HCT116 (cell line): Measurements from ENCODE around the gene AGAP5. TPM values are rescaled to one million over a fixed set of nuclear protein-coding genes. Genes with fewer than 3 reads are reported as not detected.

Experiments used
- ATAC-seq: fragments of 200-7000 bp; cut with Tn5 transposase; 2 replicates; pipeline ENCODE4 v1.9.1; 2020; ENCODE audit warnings: mild to moderate bottlenecking, moderate library complexity
- BruUV-seq: library from RNA; stranded (reverse); fragments of 400-500 nt; replicated peaks from 2 replicates; lab custom pipeline; 2021; lab: Mats Ljungman, UMichigan
- CTCF ChIA-PET: fragments of 300-600 bp; sonication (Branson Sonifier 250); formaldehyde crosslinking; loops from one replicate; lab custom pipeline; 2021; ENCODE audit warnings: antibody characterized with exemption; lab: Charles Lee
- POLR2A ChIA-PET: fragments of 300-600, 350-600 bp; sonication (Branson Sonifier 250); formaldehyde crosslinking; loops from one replicate; lab custom pipeline; 2021; ENCODE audit warnings: antibody characterized with exemption; lab: Charles Lee
- RAD21 ChIA-PET, 2 experiments: fragments of 300-600 bp; sonication (Branson Sonifier 250); formaldehyde crosslinking; loops; one replicate each; lab custom pipeline; 2023; ENCODE audit warnings: low total read pairs in 2 of 2; ENCODE audit not compliant: uncharacterized antibody in 2 of 2, unreplicated experiment in 2 of 2, low non-redundant PET in 1 of 2; lab: Charles Lee
- DNase-seq: peaks from one replicate; pipeline ENCODE4 v3.0.0-alpha.2; 2010; ENCODE audit warnings: low read depth, low spot score
- H2AFZ ChIP-seq: fragments of 200-600 bp; shearing (Covaris generic), sonication (generic); 2 replicates; pipeline ENCODE4 v1.6.1; 2017; ENCODE audit warnings: low read depth, mixed run types, mixed read lengths, antibody characterized with exemption, low read length; ENCODE audit not compliant: poor library complexity, severe bottlenecking
- H3K27ac ChIP-seq: 2 replicates; pipeline ENCODE4 v1.5.1; 2012; ENCODE audit warnings: low read depth, low read length
- H3K27me3 ChIP-seq: fragments of 200-600 bp; sonication (generic); 2 replicates; pipeline ENCODE4 v1.6.1; 2016; ENCODE audit warnings: mixed run types, low read length, mixed read lengths; ENCODE audit not compliant: insufficient read depth
- H3K36me3 ChIP-seq, 2 experiments: fragments of 200-500 bp in 1 of 2; fragments of 200-600 bp in 1 of 2; sonication (Bioruptor generic) in 1 of 2; sonication (generic) in 1 of 2; 2 replicates each; pipeline versions ENCODE4 v1.5.1 to v1.6.1; 2014 to 2016; ENCODE audit warnings: low read length in 2 of 2, inconsistent platforms in 1 of 2, mixed read lengths in 1 of 2, mixed run types in 1 of 2; ENCODE audit not compliant: insufficient read depth in 2 of 2, control insufficient read depth in 1 of 2
- H3K4me1 ChIP-seq, 2 experiments: fragments of 200-600 bp in 1 of 2; sonication (generic) in 1 of 2; 2 replicates each; pipeline versions ENCODE4 v1.5.1 to v1.6.1; 2012 to 2017; ENCODE audit warnings: low read length in 2 of 2, inconsistent platforms in 1 of 2, mild to moderate bottlenecking in 1 of 2, mixed read lengths in 1 of 2, mixed run types in 1 of 2, moderate library complexity in 1 of 2; ENCODE audit not compliant: insufficient read depth in 2 of 2, control insufficient read depth in 1 of 2
- H3K4me2 ChIP-seq: fragments of 200-600 bp; sonication (generic); 2 replicates; pipeline ENCODE4 v1.6.1; 2017; ENCODE audit warnings: mixed run types, low read length, mixed read lengths
- H3K4me3 ChIP-seq, 2 experiments: fragments of 200-600 bp in 1 of 2; sonication (generic) in 1 of 2; replicated peaks in 1 of 2; 2 replicates each; pipeline ENCODE4 v1.5.1; 2011 to 2016; ENCODE audit warnings: low read length in 2 of 2, control low read depth in 1 of 2, low read depth in 1 of 2, mild to moderate bottlenecking in 1 of 2, mixed read lengths in 1 of 2, mixed run types in 1 of 2
- H3K79me2 ChIP-seq: fragments of 200-600 bp; sonication (generic); 2 replicates; pipeline ENCODE4 v1.6.1; 2017; ENCODE audit warnings: mild to moderate bottlenecking, mixed run types, low read length, moderate library complexity, mixed read lengths; ENCODE audit not compliant: insufficient read depth
- H3K9ac ChIP-seq: fragments of 200-600 bp; sonication (generic); 2 replicates; pipeline ENCODE4 v1.6.1; 2016; ENCODE audit warnings: low read length, mixed read lengths
- H3K9me2 ChIP-seq: fragments of 200-600 bp; sonication (generic), shearing (Covaris generic); 2 replicates; pipeline ENCODE4 v1.6.1; 2017; ENCODE audit warnings: mixed run types, mild to moderate bottlenecking, moderate library complexity; ENCODE audit not compliant: insufficient read depth
- H3K9me3 ChIP-seq, 2 experiments: fragments of 200-500 bp in 1 of 2; fragments of 200-600 bp in 1 of 2; sonication (Bioruptor generic) in 1 of 2; sonication (generic) in 1 of 2; 2 replicates each; pipeline ENCODE4 v1.6.1; 2014 to 2017; ENCODE audit warnings: low read length in 2 of 2, mixed read lengths in 2 of 2, inconsistent platforms in 1 of 2, low read depth in 1 of 2, mild to moderate bottlenecking in 1 of 2, mixed run types in 1 of 2, moderate library complexity in 1 of 2; ENCODE audit not compliant: control insufficient read depth in 1 of 2, insufficient read depth in 1 of 2
- H4K20me1 ChIP-seq: fragments of 200-600 bp; sonication (generic), shearing (Covaris generic); 2 replicates; pipeline ENCODE4 v1.6.1; 2017; ENCODE audit warnings: mixed run types, mild to moderate bottlenecking, moderate library complexity; ENCODE audit not compliant: insufficient read depth
- CEBPB ChIP-seq: IDR thresholded peaks from 2 replicates; pipeline ENCODE4 v1.6.1; 2012; ENCODE audit warnings: low read depth
- MAX ChIP-seq: IDR thresholded peaks from 2 replicates; pipeline ENCODE4 v1.6.1; 2012
- POLR2AphosphoS5 ChIP-seq: IDR thresholded peaks from 2 replicates; pipeline ENCODE4 v1.6.1; 2011; ENCODE audit warnings: mild to moderate bottlenecking, low read depth, low read length, moderate library complexity
- SP1 ChIP-seq: IDR thresholded peaks from 2 replicates; pipeline ENCODE4 v1.6.1; 2012; ENCODE audit warnings: low read depth
- SRF ChIP-seq: IDR thresholded peaks from 2 replicates; pipeline ENCODE4 v1.6.1; 2012; ENCODE audit warnings: low read depth
- TCF7L2 ChIP-seq: IDR thresholded peaks from 2 replicates; pipeline ENCODE4 v1.7.0; 2011; ENCODE audit warnings: borderline replicate concordance, inconsistent platforms; ENCODE audit not compliant: insufficient read depth, insufficient read length; ENCODE audit errors: extremely low read depth
- intact Hi-C: fragments of 100-400 bp; cut with micrococcal nuclease; formaldehyde crosslinking; loops from 2 replicates; pipeline ENCODE4 v1.10.0; 2022
- total RNA-seq: library from RNA; stranded (reverse); gene quantifications from one replicate; pipeline ENCODE4 v1.2.1, GENCODE V29; 2021; ENCODE audit not compliant: unreplicated experiment
- TF ChIP-seq, protein P1 (sequence below): IDR thresholded peaks from 2 replicates; pipeline ENCODE4 v1.6.1; 2012; ENCODE audit warnings: low read depth
- TF ChIP-seq, protein P2 (sequence below), 3 experiments: fragments of 200-600 bp in 1 of 3; sonication (generic) in 1 of 3; IDR thresholded peaks in 2 of 3; conservative IDR thresholded peaks in 1 of 3; 2 replicates each; pipeline ENCODE4 v1.5.1; 2012 to 2017; ENCODE audit warnings: low read depth in 2 of 3, low read length in 2 of 3, antibody characterized with exemption in 1 of 3, borderline replicate concordance in 1 of 3, control low read depth in 1 of 3, mild to moderate bottlenecking in 1 of 3, mixed read lengths in 1 of 3, mixed run types in 1 of 3, moderate library complexity in 1 of 3; ENCODE audit not compliant: insufficient read depth in 1 of 3

Gene AGAP5
- total RNA-seq, 1 experiment from 2014 or later, result 7.5 TPM

GRCh38 chr10:73731588-73732375, 33.9 kb upstream of the AGAP5 start:
- ChIA-PET POLR2A (interaction anchor here (3.7 kb wide), 1 partner anchor 12 kb away, joined by 36 read pairs; the partner anchor contains the start of gene SEC24C), RAD21 (no interaction called here), CTCF (no interaction called here)
- Histone ChIP-seq H3K4me2 (peak overlapping the region; percentile 91; the same call in 1 of the 2 replicates), H3K36me3 (peaks cover 0 to 4% of the 10 kb centered on the region in 2 experiments; a peak in 3 of 4 replicates), H3K4me1 (peaks cover 0 to 6% of the 10 kb centered on the region in 2 experiments; a peak in 2 of 4 replicates), H3K27me3 (no peaks in the 10 kb centered on the region), H3K79me2 (peaks cover 23% of the 10 kb centered on the region), H2AFZ (no peak overlapping the region), H3K9ac (no peak overlapping the region), H3K4me3 (peak overlapping the region in 1 of 2 experiments; percentile 95; a peak in 1 of 4 replicates), H3K9me2 (no peaks in the 10 kb centered on the region), H4K20me1 (no peaks in the 10 kb centered on the region), H3K9me3 (no peaks in the 10 kb centered on the region), H3K27ac (no peak overlapping the region)
- DNase-seq, result no peak
- no TSS peak for BruUV-seq
- no peak for ATAC-seq
- intact Hi-C loops, result no loop called here
- TF ChIP-seq TCF7L2 (no peak), POLR2AphosphoS5 (no peak), MAX (no peak), CEBPB (no peak), SP1 (no peak), SRF (no peak)
- TF ChIP-seq, protein P1, sequence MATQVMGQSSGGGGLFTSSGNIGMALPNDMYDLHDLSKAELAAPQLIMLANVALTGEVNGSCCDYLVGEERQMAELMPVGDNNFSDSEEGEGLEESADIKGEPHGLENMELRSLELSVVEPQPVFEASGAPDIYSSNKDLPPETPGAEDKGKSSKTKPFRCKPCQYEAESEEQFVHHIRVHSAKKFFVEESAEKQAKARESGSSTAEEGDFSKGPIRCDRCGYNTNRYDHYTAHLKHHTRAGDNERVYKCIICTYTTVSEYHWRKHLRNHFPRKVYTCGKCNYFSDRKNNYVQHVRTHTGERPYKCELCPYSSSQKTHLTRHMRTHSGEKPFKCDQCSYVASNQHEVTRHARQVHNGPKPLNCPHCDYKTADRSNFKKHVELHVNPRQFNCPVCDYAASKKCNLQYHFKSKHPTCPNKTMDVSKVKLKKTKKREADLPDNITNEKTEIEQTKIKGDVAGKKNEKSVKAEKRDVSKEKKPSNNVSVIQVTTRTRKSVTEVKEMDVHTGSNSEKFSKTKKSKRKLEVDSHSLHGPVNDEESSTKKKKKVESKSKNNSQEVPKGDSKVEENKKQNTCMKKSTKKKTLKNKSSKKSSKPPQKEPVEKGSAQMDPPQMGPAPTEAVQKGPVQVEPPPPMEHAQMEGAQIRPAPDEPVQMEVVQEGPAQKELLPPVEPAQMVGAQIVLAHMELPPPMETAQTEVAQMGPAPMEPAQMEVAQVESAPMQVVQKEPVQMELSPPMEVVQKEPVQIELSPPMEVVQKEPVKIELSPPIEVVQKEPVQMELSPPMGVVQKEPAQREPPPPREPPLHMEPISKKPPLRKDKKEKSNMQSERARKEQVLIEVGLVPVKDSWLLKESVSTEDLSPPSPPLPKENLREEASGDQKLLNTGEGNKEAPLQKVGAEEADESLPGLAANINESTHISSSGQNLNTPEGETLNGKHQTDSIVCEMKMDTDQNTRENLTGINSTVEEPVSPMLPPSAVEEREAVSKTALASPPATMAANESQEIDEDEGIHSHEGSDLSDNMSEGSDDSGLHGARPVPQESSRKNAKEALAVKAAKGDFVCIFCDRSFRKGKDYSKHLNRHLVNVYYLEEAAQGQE, result no peak
- TF ChIP-seq, protein P2, sequence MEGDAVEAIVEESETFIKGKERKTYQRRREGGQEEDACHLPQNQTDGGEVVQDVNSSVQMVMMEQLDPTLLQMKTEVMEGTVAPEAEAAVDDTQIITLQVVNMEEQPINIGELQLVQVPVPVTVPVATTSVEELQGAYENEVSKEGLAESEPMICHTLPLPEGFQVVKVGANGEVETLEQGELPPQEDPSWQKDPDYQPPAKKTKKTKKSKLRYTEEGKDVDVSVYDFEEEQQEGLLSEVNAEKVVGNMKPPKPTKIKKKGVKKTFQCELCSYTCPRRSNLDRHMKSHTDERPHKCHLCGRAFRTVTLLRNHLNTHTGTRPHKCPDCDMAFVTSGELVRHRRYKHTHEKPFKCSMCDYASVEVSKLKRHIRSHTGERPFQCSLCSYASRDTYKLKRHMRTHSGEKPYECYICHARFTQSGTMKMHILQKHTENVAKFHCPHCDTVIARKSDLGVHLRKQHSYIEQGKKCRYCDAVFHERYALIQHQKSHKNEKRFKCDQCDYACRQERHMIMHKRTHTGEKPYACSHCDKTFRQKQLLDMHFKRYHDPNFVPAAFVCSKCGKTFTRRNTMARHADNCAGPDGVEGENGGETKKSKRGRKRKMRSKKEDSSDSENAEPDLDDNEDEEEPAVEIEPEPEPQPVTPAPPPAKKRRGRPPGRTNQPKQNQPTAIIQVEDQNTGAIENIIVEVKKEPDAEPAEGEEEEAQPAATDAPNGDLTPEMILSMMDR (IDR thresholded peaks at IDR 0.05 in 2 of 3, conservative IDR thresholded peaks at IDR 0.05 in 1 of 3; ENCODE audit: borderline replicate concordance in 1 of 3, insufficient read depth in 1 of 3, low read depth in 2 of 3, low read length in 2 of 3), result no peak
